HepG2 (cell line): ENCODE data around the gene SMYD5. TPM values are rescaled to one million over a fixed set of nuclear protein-coding genes. Genes with fewer than 3 reads are reported as not detected.

Source experiments
- CHD2 ChIP-seq: IDR thresholded peaks from 2 replicates; pipeline ENCODE4 v1.6.1; 2011; ENCODE audit warnings: low read depth, low read length, improper control_type of control experiment
- FOXC1 ChIP-seq: sonication (generic); formaldehyde crosslinking; IDR thresholded peaks from 2 replicates; pipeline ENCODE4 v1.8.0; 2022; ENCODE audit warnings: mild to moderate bottlenecking, missing genetic modification reagents, borderline replicate concordance
- GFI1 ChIP-seq: sonication (generic); formaldehyde crosslinking; IDR thresholded peaks from 2 replicates; pipeline ENCODE4 v1.5.0; 2020; ENCODE audit warnings: missing genetic modification reagents, mild to moderate bottlenecking, borderline replicate concordance
- IRF2 ChIP-seq: IDR thresholded peaks from 2 replicates; pipeline ENCODE4 v1.6.1; 2018; ENCODE audit warnings: missing genetic modification reagents, missing compliant biosample characterization
- MBNL3 ChIP-seq: fragments of 250-450 bp; sonication (Bioruptor Pico); conservative IDR thresholded peaks from 2 replicates; pipeline ENCODE4 v1.8.0; 2022; ENCODE audit warnings: mild to moderate bottlenecking, inconsistent platforms
- NR2C2 ChIP-seq: sonication (generic); formaldehyde crosslinking; IDR thresholded peaks from 2 replicates; pipeline ENCODE4 v1.4.0; 2020; ENCODE audit warnings: missing genetic modification reagents, mild to moderate bottlenecking, moderate library complexity, borderline replicate concordance
- PCBP1 ChIP-seq: fragments of 200-400 bp; formaldehyde crosslinking; IDR thresholded peaks from 2 replicates; pipeline ENCODE4 v1.6.1; 2017; ENCODE audit warnings: mild to moderate bottlenecking, low read depth, low read length, borderline replicate concordance
- POLR2AphosphoS5 ChIP-seq: IDR thresholded peaks from 2 replicates; pipeline ENCODE4 v1.6.1; 2012; ENCODE audit warnings: low read depth, low read length
- SALL2 ChIP-seq: sonication (generic); formaldehyde crosslinking; IDR thresholded peaks from 2 replicates; pipeline ENCODE4 v1.8.1; 2023; ENCODE audit warnings: mild to moderate bottlenecking, missing genetic modification reagents, inconsistent platforms
- ZNF746 ChIP-seq: sonication (generic); formaldehyde crosslinking; IDR thresholded peaks from 2 replicates; pipeline ENCODE4 v1.8.0; 2022; ENCODE audit warnings: mild to moderate bottlenecking, missing genetic modification reagents
- polyA plus RNA-seq, 8 experiments: library from polyadenylated mRNA; depleted of rRNA in 3 of 8; stranded (reverse) in 7 of 8; unstranded in 1 of 8; fragments of >200 nt; fragmentation: Illumina TruSeq in 4 of 8; extraction: Trizol in 4 of 8; gene quantifications; 2 replicates each; pipeline versions ENCODE4 v1.2.1 to v1.2.3, GENCODE V29; 2011 to 2016; ENCODE audit warnings: low read depth in 4 of 8, missing spikeins in 1 of 8, mixed read lengths in 1 of 8; ENCODE audit not compliant: insufficient read depth in 1 of 8
- total RNA-seq, 5 experiments: library from RNA; depleted of rRNA; stranded (reverse); fragments of >200 nt; fragmentation: Illumina TruSeq; extraction: Trizol; gene quantifications; 2 replicates each; pipeline ENCODE4 v1.2.3, GENCODE V29; 2016; ENCODE audit warnings: low read depth in 1 of 5
- TF ChIP-seq, protein P1 (sequence below): IDR thresholded peaks from 2 replicates; pipeline ENCODE4 v1.6.1; 2012; ENCODE audit warnings: low read depth, low read length, improper control_type of control experiment
- TF ChIP-seq, protein P2 (sequence below): sonication (generic); formaldehyde crosslinking; IDR thresholded peaks from 2 replicates; pipeline ENCODE4 v1.8.0; 2022; ENCODE audit warnings: missing genetic modification reagents, mild to moderate bottlenecking, borderline replicate concordance
- TF ChIP-seq, protein P3 (sequence below): IDR thresholded peaks from 2 replicates; pipeline ENCODE4 v1.6.1; 2016; ENCODE audit warnings: low read depth, missing genetic modification reagents, missing compliant biosample characterization
- TF ChIP-seq, protein P4 (sequence below): sonication (generic); formaldehyde crosslinking; IDR thresholded peaks from 2 replicates; pipeline ENCODE4 v1.4.0; 2020; ENCODE audit warnings: mild to moderate bottlenecking, missing genetic modification reagents
- TF ChIP-seq, protein P5 (sequence below): IDR thresholded peaks from 2 replicates; pipeline ENCODE4 v1.6.1; 2016; ENCODE audit warnings: low read depth, control low read depth
- TF ChIP-seq, protein P6 (sequence below): sonication (generic); formaldehyde crosslinking; IDR thresholded peaks from 2 replicates; pipeline ENCODE4 v1.5.1; 2020; ENCODE audit warnings: missing genetic modification reagents, mild to moderate bottlenecking, borderline replicate concordance

SMYD5 gene
- total and polyA plus RNA-seq, 2 of the 13 experiments (the other 11 are each of a cell fraction or from before 2014, with no cell fraction given) = 55.8 to 70.4 TPM

DNA sequence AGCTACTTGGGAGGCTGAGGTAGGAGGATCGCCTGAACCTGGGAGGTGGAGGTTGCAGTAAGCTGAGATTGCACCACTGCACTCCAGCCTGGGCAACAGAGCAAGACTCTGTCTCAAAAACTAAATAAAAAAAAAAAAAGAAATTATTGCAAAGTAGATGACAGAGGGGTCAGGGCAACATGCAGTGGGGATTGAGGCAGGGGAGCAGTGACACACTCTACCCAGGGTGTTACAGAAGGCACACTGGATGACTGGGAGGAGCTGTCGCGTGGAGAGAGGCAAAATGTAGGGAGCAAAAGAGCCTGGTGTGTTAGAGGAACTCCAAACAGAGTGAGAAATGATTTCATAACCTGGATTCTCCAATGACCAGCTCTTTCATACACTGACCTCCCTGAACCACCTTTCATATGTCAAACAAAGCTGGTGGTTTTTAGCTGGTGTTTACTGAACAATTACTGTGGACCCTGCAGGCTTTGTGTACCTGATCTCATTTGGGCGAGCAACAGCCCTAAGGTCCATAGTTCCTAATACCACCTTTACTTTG, 48.1 kb downstream of the SMYD5 start (continued):
- peak; percentile 75; the same call in 1 of the 2 replicates for TF ChIP-seq IRF2 (CRISPR knock-in tag)
- TF ChIP-seq, protein P1, sequence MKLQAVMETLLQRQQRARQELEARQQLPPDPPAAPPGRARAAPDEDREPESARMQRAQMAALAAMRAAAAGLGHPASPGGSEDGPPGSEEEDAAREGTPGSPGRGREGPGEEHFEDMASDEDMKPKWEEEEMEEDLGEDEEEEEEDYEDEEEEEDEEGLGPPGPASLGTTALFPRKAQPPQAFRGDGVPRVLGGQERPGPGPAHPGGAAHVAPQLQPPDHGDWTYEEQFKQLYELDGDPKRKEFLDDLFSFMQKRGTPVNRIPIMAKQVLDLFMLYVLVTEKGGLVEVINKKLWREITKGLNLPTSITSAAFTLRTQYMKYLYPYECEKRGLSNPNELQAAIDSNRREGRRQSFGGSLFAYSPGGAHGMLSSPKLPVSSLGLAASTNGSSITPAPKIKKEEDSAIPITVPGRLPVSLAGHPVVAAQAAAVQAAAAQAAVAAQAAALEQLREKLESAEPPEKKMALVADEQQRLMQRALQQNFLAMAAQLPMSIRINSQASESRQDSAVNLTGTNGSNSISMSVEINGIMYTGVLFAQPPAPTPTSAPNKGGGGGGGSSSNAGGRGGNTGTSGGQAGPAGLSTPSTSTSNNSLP = peak; percentile 77; the same call in 1 of the 2 replicates
- peak; percentile 93 for TF ChIP-seq GFI1 (CRISPR knock-in tag)
- TF ChIP-seq, protein P2, sequence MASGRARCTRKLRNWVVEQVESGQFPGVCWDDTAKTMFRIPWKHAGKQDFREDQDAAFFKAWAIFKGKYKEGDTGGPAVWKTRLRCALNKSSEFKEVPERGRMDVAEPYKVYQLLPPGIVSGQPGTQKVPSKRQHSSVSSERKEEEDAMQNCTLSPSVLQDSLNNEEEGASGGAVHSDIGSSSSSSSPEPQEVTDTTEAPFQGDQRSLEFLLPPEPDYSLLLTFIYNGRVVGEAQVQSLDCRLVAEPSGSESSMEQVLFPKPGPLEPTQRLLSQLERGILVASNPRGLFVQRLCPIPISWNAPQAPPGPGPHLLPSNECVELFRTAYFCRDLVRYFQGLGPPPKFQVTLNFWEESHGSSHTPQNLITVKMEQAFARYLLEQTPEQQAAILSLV (CRISPR knock-in tag) = no peak
- TF ChIP-seq, protein P3, sequence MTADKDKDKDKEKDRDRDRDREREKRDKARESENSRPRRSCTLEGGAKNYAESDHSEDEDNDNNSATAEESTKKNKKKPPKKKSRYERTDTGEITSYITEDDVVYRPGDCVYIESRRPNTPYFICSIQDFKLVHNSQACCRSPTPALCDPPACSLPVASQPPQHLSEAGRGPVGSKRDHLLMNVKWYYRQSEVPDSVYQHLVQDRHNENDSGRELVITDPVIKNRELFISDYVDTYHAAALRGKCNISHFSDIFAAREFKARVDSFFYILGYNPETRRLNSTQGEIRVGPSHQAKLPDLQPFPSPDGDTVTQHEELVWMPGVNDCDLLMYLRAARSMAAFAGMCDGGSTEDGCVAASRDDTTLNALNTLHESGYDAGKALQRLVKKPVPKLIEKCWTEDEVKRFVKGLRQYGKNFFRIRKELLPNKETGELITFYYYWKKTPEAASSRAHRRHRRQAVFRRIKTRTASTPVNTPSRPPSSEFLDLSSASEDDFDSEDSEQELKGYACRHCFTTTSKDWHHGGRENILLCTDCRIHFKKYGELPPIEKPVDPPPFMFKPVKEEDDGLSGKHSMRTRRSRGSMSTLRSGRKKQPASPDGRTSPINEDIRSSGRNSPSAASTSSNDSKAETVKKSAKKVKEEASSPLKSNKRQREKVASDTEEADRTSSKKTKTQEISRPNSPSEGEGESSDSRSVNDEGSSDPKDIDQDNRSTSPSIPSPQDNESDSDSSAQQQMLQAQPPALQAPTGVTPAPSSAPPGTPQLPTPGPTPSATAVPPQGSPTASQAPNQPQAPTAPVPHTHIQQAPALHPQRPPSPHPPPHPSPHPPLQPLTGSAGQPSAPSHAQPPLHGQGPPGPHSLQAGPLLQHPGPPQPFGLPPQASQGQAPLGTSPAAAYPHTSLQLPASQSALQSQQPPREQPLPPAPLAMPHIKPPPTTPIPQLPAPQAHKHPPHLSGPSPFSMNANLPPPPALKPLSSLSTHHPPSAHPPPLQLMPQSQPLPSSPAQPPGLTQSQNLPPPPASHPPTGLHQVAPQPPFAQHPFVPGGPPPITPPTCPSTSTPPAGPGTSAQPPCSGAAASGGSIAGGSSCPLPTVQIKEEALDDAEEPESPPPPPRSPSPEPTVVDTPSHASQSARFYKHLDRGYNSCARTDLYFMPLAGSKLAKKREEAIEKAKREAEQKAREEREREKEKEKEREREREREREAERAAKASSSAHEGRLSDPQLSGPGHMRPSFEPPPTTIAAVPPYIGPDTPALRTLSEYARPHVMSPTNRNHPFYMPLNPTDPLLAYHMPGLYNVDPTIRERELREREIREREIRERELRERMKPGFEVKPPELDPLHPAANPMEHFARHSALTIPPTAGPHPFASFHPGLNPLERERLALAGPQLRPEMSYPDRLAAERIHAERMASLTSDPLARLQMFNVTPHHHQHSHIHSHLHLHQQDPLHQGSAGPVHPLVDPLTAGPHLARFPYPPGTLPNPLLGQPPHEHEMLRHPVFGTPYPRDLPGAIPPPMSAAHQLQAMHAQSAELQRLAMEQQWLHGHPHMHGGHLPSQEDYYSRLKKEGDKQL (CRISPR knock-in tag) = peak; percentile 64; the same call in 1 of the 2 replicates
- TF ChIP-seq SALL2 (CRISPR knock-in tag) = 0 out of 2 replicates have a peak, but pooled peaks have one; percentile 23
- TF ChIP-seq, protein P4, sequence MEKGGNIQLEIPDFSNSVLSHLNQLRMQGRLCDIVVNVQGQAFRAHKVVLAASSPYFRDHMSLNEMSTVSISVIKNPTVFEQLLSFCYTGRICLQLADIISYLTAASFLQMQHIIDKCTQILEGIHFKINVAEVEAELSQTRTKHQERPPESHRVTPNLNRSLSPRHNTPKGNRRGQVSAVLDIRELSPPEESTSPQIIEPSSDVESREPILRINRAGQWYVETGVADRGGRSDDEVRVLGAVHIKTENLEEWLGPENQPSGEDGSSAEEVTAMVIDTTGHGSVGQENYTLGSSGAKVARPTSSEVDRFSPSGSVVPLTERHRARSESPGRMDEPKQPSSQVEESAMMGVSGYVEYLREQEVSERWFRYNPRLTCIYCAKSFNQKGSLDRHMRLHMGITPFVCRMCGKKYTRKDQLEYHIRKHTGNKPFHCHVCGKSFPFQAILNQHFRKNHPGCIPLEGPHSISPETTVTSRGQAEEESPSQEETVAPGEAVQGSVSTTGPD (CRISPR knock-in tag) = no peak
- TF ChIP-seq POLR2AphosphoS5 = no peak
- TF ChIP-seq, protein P5, sequence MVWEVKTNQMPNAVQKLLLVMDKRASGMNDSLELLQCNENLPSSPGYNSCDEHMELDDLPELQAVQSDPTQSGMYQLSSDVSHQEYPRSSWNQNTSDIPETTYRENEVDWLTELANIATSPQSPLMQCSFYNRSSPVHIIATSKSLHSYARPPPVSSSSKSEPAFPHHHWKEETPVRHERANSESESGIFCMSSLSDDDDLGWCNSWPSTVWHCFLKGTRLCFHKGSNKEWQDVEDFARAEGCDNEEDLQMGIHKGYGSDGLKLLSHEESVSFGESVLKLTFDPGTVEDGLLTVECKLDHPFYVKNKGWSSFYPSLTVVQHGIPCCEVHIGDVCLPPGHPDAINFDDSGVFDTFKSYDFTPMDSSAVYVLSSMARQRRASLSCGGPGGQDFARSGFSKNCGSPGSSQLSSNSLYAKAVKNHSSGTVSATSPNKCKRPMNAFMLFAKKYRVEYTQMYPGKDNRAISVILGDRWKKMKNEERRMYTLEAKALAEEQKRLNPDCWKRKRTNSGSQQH (CRISPR knock-in tag) = peak; percentile 54; the same call in 1 of the 2 replicates
- TF ChIP-seq ZNF746 (CRISPR knock-in tag) = no peak
- TF ChIP-seq, protein P6, sequence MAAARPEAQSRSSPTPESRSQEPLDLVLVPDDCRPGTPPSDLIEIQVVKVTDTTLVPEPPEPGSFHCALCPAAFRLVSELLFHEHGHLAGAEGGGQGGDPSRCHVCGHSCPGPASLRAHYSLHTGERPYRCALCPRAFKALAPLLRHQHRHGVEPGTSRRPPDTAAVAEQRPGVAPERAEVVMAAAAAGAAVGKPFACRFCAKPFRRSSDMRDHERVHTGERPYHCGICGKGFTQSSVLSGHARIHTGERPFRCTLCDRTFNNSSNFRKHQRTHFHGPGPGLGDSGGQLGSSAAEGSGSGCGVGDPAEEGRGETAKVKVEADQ (CRISPR knock-in tag) = no peak
- no peak for TF ChIP-seq PCBP1
- no peak for TF ChIP-seq FOXC1 (CRISPR knock-in tag)
- no peak for TF ChIP-seq MBNL3 (CRISPR knock-in tag)
- no peak for TF ChIP-seq CHD2
- peak; percentile 66 for TF ChIP-seq NR2C2 (CRISPR knock-in tag)
